GM18861 (cell line): ENCODE data around the gene IL1B.

ENCODE experiments used
- ATAC-seq: cut with Tn5 transposase; IDR thresholded peaks from one replicate; pipeline ENCODE4 v1.9.1; 2021; ENCODE audit not compliant: unreplicated experiment

Gene IL1B

DNA sequence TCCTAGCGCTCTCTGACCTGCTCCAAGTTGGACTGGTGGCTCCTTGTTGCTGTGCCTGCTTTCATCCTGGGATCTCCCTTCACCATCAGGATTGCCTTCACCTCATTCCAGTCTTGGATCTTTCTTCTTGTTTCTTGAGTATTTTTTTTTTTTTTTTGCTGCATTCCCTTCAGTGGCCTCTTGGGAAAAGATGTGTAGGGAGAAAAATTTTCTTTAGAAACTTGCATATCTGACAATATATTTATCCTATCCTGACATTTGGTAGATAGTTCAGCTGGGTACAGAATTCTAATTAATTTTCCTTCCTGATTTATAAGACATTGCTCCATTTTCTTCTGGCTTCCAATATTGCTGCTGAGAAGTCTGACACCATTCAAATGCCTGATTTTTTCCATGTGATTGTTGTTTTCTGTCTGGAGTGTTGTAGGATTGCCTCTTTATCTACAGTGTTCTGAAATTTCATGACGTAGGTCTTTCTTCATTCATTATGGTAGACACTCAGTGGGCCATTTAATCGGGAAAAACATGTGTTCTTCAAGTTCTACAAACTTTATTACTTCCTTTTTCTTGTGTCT, 29.3 kb downstream of the IL1B start:
- no peak for ATAC-seq

DNA sequence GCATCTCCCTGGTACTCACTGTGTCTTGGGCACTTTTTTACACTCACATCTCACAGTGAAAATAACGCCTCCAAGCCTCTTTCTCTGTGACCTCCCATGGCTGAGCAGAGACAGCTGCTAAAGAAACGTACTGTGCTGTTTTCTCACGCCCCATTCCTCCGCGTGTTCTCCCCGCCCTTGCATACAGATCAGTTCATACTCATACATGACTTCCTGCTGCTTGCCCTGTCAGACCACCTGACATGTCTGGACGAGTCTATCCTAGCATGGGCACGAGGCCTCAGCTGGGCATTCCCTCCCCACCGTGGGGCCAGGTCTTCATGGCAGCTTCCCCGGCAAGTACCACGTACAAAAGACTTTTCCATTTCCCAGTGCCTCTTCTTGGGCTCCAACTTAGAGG, 31.0 kb downstream of the IL1B start:
- peak; percentile 62 for ATAC-seq

DNA sequence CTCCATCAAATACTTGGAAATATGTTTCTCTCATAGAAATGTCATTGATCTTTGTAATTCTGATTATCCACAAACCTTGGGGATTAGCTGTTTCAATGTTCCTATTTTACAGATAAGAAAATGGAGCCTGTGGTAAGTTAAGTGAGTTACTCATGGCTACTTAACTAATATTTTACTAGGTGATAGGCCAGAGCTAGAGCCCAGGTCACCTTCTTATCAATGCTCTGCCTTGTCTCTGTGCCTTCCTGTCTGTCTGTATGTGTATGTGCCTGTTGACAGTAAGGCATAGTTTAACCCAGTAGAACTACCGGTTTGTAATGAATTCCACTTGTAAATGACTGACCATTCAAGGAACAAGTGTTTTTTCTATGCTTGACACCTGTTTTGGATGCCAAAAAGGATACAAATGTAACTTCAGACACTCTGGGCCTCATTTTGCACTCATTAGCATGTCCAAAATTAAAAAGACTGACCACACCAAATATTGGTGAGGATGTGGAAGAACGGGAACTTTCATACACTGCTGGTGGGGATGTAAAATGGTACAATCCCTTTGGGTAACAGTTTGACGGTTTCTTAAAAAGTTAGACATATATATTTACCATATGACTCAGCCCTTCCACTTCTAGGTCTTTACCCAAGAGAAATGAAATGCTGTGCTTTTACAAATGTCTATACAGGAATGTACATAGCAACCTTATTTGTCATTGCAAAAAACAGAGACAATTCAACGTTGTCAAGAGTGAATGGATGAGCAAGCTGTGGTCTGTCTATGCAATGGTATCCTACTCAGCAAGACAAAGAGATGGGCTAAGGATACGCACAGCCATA, 32.7 kb downstream of the IL1B start:
- no peak for ATAC-seq

DNA sequence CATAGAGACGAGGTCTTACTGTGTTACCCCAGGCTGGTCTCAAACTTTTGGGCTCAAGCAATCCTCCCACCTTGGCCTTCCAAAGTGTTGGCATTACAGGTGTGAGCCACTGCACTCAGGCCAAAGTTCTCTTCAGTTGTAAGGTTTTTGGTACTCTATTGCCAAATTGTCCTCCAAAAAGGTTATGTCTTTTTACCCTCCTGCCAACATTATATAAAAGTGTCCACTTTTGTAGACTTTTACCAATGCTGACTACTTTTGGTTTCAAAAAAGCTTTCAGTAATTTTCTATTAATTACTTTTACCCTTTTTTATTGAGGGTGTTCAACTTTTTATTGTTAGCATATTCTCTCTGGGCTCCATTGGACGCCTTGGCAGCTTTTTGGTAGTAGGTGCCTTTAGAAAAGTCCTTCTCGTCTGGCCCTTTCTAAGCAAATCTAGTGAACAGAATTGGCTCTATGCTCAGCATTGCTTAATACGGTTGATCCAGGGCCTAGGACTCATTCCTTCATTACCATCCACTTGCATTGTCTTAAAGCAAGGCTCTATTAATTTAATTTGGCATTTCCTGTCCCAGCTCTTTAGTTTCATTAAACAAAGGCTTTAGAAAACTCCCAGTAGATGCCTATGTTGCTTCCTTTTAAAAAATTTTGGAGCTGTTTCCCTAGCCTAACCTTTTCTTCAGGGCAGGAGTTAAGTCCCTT, 35.5 kb downstream of the IL1B start:
- ATAC-seq: no peak

DNA sequence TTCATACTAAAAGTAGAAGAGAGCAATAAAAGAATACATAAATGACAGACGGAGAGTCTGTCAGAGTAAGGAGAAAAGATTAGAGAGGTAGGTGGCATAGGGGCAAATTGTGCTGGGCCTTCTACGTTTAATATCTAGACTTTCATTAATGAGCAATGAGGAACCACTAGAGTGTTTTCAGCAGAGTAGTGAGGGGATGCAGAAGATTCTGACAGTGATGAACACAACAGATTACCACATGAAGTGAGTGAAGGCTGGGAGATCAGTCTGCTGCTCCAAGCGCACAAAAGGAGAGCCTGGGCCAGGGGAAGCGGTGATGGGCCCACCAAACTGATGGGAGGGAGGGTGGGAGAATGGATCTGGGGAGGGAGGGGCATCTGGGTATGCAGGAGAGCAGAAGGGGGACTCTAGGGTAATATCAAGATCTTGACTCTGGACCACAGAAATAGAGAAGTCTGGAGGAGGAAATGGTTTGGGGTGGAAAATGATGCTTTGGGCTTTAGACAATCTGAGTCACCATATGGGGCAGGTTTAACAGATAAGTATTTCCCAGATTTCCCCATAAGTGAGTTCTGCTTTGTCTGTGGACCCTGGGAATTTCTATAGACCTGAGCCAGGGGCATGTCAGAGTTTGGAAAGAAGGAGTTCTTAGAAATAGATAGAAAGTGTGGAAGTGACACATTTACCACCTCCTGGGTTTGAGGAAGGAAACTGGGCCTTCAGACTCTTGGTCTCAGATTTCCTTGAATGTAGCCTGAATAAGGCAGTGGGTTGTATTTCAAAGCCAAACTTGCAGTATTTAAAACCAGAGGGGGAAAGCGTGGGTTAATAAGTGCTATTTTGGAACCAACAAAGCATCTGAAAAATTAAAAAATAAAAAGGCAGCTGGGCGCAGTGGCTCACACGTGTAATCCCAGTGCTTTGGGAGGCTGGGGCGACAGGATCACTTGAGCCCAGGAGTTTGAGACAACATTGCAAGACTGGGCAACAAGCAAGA, 37.3 kb downstream of the IL1B start:
- no peak for ATAC-seq

DNA sequence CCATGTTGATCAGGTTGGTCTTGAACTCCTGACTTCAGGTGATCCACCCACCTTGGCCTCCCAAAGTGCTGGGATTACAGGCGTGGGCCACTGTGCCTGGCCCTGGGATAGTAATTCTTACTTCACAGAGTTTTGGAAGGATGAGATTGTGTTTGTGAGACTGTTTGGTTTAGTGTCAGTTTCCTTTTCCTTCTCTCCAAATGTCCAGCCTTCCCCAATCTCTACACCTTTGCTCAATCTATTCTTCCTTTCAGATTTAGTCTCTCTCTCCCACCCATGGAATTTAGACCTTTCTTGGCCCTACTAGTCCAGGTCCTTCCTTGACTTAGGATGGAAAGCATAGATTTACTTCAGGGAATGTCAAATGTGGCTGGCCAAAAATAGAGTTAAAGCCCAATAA, 40.1 kb downstream of the IL1B start:
- no peak for ATAC-seq

DNA sequence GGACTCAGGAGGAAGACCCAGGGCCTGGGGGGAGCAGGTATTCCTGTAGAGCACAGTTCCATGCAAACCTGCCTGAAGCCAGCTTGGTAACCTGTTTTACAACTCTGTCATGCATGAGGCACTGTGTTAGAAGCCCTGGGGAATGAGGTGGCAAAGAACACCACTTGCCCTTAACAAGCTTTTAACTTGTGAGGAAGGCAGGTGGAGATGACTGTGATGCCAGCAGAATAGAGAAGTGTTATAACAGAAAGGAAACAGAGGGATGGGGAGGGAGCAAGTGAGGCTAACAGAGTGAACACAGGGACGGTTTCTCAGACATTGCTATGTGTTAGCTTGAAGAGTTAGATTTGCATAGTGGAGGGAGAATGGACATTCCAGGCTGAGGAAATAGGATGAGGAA, 40.8 kb downstream of the IL1B start:
- no peak for ATAC-seq

DNA sequence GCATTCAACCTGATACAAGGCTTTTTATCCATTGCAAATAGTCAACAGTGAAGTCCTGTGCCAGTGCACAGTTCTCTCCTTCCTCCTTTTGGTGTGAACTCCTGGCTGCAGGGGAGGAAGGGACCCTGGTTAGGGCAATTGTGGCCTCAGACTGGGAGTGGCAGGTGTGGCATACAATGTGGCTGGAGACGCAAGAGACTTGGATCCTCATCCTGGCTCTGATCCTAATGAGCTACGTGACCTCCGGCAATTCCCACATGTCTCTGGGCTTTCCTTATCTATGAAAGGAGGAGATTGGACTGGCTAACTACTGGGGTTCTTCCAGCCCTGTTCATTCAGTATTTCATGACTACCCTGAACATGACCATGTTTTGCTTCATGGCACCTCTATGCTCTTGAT, 41.7 kb downstream of the IL1B start:
- no peak for ATAC-seq

DNA sequence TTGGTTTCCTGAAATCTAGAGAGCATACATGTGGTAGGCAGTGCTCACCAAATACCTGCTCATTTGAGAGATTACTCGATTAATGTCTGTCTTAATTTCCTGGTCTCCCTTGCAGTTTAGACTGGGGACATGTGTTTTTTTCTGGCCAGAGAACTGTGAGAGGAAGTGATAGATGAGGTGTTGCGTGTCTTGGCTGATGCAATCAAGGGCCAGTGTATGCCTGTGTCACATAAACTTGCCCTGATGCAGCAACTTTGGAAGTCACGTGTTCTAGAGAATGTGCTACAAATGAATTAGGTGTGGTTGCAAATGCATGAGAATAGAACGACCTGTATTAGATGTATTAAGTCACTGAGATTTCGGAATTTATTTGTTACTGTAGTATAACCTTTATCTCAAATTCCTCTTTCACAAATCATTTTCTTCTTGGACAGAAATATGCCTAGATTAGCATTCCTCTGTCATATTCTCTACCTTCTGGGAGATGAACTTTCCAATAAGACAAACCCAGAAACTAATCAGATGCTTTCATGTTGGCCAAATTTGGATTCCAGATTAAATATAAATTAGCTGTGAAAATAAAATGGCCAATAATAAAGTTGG, 42.3 kb downstream of the IL1B start:
- peak; percentile 64 for ATAC-seq

DNA sequence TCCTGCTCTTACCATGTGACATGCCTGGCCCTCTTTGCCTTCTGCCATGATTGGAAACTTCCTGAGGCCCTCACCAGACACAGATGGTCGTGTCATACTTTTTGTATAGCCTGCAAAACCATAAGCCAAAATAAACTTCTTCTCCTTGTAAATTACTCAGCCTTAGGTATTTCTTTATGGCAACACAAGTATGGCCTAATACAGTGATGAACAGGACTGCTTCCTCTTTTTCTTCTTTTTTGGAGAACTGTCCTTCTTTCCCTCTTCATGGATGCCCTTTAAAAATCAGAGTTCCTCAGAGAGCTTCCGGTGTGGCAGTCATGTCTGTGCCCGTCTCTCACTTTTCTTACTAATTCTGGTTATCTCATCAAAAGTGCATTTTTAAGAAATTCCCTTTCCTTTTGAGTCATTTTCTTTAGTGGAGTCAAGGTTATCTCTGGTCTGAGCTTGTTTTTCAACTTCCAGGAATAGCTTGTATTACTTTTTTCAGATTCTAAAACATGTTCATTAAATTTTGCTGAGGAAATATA, 43.1 kb downstream of the IL1B start:
- ATAC-seq: no peak

DNA sequence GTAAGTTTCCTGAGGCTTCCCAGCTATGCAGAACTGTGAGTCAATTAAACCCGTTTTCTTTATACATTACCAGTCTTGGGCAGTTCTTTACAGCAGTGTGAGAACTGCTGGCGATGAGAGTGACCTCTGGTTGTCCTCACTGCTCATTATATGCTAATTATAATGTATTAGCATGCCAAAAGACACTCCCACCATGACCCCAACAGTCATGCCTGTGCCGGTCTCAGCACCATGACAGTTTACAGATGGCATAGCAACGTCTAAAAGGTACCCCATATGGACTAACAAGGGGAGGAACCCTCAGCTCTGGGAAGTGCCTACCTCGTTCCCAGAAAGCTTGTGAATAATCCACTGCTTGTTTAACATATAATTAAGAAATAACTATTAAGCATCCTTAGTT, 44.2 kb downstream of the IL1B start:
- ATAC-seq: no peak

DNA sequence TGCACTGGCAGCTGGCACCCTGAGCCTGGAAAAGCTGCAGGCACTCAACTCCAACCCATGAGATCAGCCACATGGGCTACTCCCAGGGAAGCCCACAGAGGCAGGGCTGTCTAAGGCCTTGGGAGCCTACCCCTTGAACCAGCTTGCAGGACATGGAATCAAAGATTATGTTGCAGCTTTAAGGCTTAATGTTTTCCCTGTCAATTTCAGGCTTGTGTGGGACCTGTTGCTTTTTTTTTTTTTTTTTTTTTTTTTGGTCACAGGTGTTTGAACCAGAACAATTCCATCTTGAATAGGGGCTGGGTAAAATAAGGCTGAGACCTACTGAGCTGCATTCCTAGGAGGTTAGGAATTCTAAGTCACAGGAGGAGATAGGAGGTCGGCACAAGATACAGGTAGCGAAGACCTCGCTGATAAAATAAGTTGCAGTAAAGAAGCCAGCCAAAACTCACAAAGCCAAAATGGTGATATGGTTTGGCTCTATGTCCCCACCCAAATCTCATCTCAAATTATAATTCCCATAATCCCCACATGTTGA, 44.8 kb downstream of the IL1B start:
- no peak for ATAC-seq

DNA sequence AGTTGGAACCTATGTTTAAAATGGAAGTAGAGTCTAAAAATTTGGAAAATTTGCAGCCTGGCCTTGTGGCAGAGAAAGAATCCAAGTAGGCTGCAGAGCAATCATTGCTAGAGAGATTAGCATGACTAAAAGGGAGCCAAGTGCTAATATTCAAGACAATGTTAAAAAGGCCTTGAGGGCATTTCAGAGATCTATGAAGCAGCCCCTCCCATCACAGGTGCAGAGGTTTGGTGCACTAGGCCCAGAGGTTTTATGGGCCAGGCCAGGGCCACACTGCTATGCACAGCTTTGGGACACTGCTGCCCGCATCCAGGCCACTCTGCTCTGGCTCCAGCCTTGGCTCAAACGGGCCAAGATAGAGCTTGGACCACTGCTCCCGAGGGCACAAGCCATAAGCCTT, 45.6 kb downstream of the IL1B start:
- no peak for ATAC-seq

DNA sequence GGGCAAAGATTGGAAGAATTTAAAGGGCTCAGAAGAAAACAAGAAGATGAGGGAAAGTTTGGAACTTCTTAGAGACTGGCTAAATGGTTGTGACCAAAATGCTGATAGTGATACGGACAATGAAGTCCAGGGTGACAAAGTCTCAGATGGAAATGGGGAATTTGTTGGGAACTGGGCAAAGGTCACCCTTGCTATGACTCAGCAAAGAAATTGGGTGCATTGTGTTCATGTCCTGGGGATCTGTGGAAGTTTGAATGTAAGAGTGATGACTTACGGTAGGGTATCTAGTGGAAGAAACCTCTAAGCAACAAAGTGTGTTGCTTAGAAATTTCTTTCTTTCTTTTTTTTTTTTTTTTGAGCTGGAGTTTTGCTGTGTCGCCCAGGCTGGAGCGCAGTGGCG, 46.3 kb downstream of the IL1B start:
- ATAC-seq: no peak

DNA sequence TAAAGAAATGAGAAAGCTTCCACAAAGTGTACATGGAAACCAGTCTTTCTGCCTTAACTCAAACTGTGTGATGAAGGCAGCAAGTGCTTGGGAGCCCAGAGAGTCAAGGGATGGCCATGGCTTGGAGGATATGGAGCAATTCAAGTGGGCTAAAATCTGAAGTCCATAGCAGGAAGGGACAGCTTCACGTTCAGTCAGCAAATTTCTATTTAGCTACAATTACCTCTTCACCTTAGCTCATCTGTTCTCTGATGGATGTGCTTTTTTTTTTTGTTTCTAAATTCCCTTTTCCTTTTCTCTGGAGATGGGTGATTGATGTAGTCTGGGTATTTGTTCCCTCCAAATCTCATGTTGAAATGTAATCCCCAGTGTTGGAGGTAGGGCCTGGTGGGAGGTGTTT, 47.4 kb downstream of the IL1B start:
- no peak for ATAC-seq

DNA sequence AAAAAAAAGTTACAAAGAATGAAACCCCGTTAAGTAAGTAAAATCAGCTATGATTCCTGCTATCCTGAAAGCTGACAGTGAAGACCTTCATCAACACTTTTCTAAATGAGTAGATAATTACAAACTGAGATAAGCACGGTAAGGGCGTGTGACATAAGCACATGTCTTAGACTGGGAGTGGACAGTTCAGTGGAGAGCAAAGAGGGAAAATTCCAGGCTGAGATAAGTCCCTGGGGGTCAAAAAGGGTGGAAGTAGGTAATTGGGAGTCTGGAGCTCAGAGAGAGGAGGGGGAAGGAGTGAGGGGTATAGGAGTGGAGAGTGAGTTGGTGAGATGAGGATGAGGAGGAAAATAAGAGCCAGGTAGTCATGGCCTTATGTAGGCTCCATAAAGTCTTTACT, 47.9 kb downstream of the IL1B start:
- ATAC-seq: no peak

DNA sequence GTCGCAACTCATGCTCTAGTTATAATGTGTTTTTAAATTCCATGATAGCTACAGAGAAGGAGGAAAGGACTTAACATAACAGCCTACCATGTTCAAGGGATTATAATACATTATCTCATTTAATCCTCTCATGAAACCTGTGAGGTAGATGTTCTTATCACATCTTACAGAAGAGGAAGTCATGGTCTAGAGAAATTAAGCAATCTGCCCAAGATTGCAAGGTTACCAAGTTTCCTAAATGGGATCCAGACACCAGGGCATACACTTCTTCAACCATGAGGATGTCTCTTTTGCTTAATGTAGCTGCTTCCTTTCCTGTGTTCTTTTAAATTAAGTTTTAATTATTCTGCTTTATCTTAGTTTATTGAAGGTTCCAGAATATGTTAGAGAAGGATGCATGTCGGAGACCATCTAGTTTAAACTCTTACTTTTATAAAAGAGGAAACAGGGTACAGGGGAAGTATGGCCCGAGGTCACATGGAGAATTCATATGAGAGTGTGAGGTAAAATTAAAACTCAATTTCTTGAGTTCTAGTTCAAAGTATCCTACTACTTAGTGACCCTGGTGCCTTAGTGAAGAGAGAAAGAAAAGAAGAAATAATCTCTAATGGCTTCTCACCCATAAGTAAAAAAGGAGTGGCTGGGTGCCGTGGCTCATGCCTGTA, 48.7 kb downstream of the IL1B start:
- ATAC-seq: no peak

DNA sequence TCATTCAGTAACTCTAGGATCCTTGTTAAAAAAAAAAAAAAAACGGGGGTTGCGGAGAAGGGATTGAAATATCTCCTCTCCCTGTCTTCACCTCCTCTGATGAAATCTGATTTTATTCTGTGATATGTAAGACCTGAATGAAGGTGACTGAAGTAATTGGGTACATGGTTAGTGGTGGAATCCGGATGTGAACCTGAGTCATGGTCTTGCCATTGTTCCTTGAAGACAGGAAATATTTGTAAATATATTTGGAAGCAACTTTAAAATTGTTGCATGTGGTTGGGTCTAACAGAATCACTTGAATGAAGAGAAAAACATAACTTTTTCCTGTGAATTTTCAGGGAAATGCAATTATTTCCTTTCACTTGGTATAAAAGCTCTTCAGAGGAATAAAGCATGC, 49.3 kb downstream of the IL1B start:
- ATAC-seq: no peak
